ENCODE data around the gene ARGLU1.

Gene ARGLU1

GRCh38 chr13:106599875-106600797, 32.2 kb upstream of the ARGLU1 start:
- no peaks in the 10 kb centered on the region for H3K36me3 ChIP-seq (ENCODE audit: control insufficient read depth, insufficient read depth, low read length)
- H3K27me3 ChIP-seq (replicated peaks; ENCODE audit: control insufficient read depth, insufficient read depth, low read length) = no peaks in the 10 kb centered on the region
- H3K4me3 ChIP-seq (replicated peaks; ENCODE audit: low read depth, low read length) = no peak overlapping the region
- no peak for DNase-seq (ENCODE audit: extremely low read depth, insufficient read length)
- TF ChIP-seq CTCF (IDR thresholded peaks at IDR 0.05; ENCODE audit: insufficient read depth, low read length, poor library complexity, severe bottlenecking) = no peak

- no peak for TF ChIP-seq CTCF (IDR thresholded peaks at IDR 0.05; ENCODE audit: insufficient read depth, low read length, poor library complexity, severe bottlenecking)
- H3K36me3 ChIP-seq (ENCODE audit: control insufficient read depth, insufficient read depth, low read length) = no peaks in the 10 kb centered on the region
- no peak for DNase-seq (ENCODE audit: extremely low read depth, insufficient read length)
- no peaks in the 10 kb centered on the region for H3K27me3 ChIP-seq (replicated peaks; ENCODE audit: control insufficient read depth, insufficient read depth, low read length)
- H3K4me3 ChIP-seq (replicated peaks; ENCODE audit: low read depth, low read length) = no peak overlapping the region
These were observed 29.9 kb upstream of the ARGLU1 start for GRCh38 chr13:106597749-106598395.

GRCh38 chr13:106597186-106597585, 29.2 kb upstream of the ARGLU1 start:
- H3K4me3 ChIP-seq (replicated peaks; ENCODE audit: low read depth, low read length) = no peak overlapping the region
- no peak for DNase-seq (ENCODE audit: extremely low read depth, insufficient read length)
- no peaks in the 10 kb centered on the region for H3K27me3 ChIP-seq (replicated peaks; ENCODE audit: control insufficient read depth, insufficient read depth, low read length)
- no peaks in the 10 kb centered on the region for H3K36me3 ChIP-seq (ENCODE audit: control insufficient read depth, insufficient read depth, low read length)
- no peak for TF ChIP-seq CTCF (IDR thresholded peaks at IDR 0.05; ENCODE audit: insufficient read depth, low read length, poor library complexity, severe bottlenecking)

- TF ChIP-seq CTCF (IDR thresholded peaks at IDR 0.05; ENCODE audit: insufficient read depth, low read length, poor library complexity, severe bottlenecking) = no peak
- DNase-seq (ENCODE audit: extremely low read depth, insufficient read length) = no peak
- no peaks in the 10 kb centered on the region for H3K27me3 ChIP-seq (replicated peaks; ENCODE audit: control insufficient read depth, insufficient read depth, low read length)
- no peaks in the 10 kb centered on the region for H3K36me3 ChIP-seq (ENCODE audit: control insufficient read depth, insufficient read depth, low read length)
- H3K4me3 ChIP-seq (replicated peaks; ENCODE audit: low read depth, low read length) = no peak overlapping the region
These were observed 28.5 kb upstream of the ARGLU1 start for GRCh38 chr13:106596275-106596937.

GRCh38 chr13:106595625-106596024, 27.7 kb upstream of the ARGLU1 start:
- Histone ChIP-seq H3K4me3 (replicated peaks; ENCODE audit: low read depth, low read length) (no peak overlapping the region), H3K36me3 (ENCODE audit: control insufficient read depth, insufficient read depth, low read length) (no peaks in the 10 kb centered on the region), H3K27me3 (replicated peaks; ENCODE audit: control insufficient read depth, insufficient read depth, low read length) (no peaks in the 10 kb centered on the region)
- no peak for TF ChIP-seq CTCF (IDR thresholded peaks at IDR 0.05; ENCODE audit: insufficient read depth, low read length, poor library complexity, severe bottlenecking)
- no peak for DNase-seq (ENCODE audit: extremely low read depth, insufficient read length)
